Activated CD4-positive, alpha-beta T cell treated with anti-CD3 and anti-CD28 coated beads, Interleukin-2, amount 10 ng/mL, durations not matched to agents 24 days and 14 days (primary cell): ENCODE measurements around the gene ANKRD34B. TPM values are rescaled to one million over a fixed set of nuclear protein-coding genes. Genes with fewer than 3 reads are reported as not detected.
"Not testable (repeated sequence)": the region's sequence is repeated elsewhere in the genome, so short reads cannot be mapped to it uniquely, and the experiment has no call there.

Experiments
- DNase-seq: peaks from one replicate; pipeline ENCODE4 v3.0.0; 2022
- H3K27ac Mint-ChIP-seq: one replicate; pipeline ENCODE4 v1.8.0; 2022; ENCODE audit warnings: mild to moderate bottlenecking, mixed read lengths
- H3K27me3 Mint-ChIP-seq: one replicate; pipeline ENCODE4 v1.8.0; 2022; ENCODE audit warnings: mixed read lengths
- H3K36me3 Mint-ChIP-seq: one replicate; pipeline ENCODE4 v1.8.0; 2022; ENCODE audit warnings: low read depth, mild to moderate bottlenecking, mixed read lengths
- H3K4me1 Mint-ChIP-seq: one replicate; pipeline ENCODE4 v1.8.0; 2021; ENCODE audit warnings: mixed read lengths
- H3K4me3 Mint-ChIP-seq: one replicate; pipeline ENCODE4 v1.8.0; 2022; ENCODE audit warnings: mild to moderate bottlenecking, moderate library complexity, mixed read lengths
- H3K9me3 Mint-ChIP-seq: one replicate; pipeline ENCODE4 v1.8.0; 2021; ENCODE audit warnings: mixed read lengths
- intact Hi-C: fragments of 100-400 bp; cut with micrococcal nuclease; formaldehyde crosslinking; loops from one replicate; pipeline ENCODE4 v1.15.1; 2023
- total RNA-seq: library from RNA; stranded (reverse); gene quantifications from 2 replicates; pipeline ENCODE4 v1.2.3, GENCODE V29; 2022

ANKRD34B gene
- total RNA-seq, 1 donor from 2014 or later = not detected

GRCh38 chr5:80590766-80591165 lies 20.7 kb upstream of the ANKRD34B start:
- Mint-ChIP-seq H3K4me1 (no peaks in the 10 kb centered on the region), H3K27me3 (peaks cover 7% of the 10 kb centered on the region), H3K27ac (no peak overlapping the region), H3K9me3 (no peaks in the 10 kb centered on the region), H3K4me3 (no peak overlapping the region), H3K36me3 (no peaks in the 10 kb centered on the region)
- intact Hi-C loops = no loop called here
- DNase-seq = no peak

- Mint-ChIP-seq H3K36me3 (no peaks in the 10 kb centered on the region), H3K4me3 (no peak overlapping the region), H3K27ac (no peak overlapping the region), H3K9me3 (no peaks in the 10 kb centered on the region), H3K4me1 (no peaks in the 10 kb centered on the region), H3K27me3 (peaks cover 7% of the 10 kb centered on the region)
- intact Hi-C loops = no loop called here
- DNase-seq = no peak
Observed at GRCh38 chr5:80588858-80589540, 18.9 kb upstream of the ANKRD34B start.

GRCh38 chr5:80584770-80585169 lies 14.7 kb upstream of the ANKRD34B start:
- no peaks in the 10 kb centered on the region for H3K9me3 Mint-ChIP-seq
- DNase-seq = no peak
- H3K4me1 Mint-ChIP-seq = no peaks in the 10 kb centered on the region
- no peak overlapping the region for H3K4me3 Mint-ChIP-seq
- H3K36me3 Mint-ChIP-seq = no peaks in the 10 kb centered on the region
- intact Hi-C loops = no loop called here
- peaks cover 2% of the 10 kb centered on the region for H3K27me3 Mint-ChIP-seq
- no peak overlapping the region for H3K27ac Mint-ChIP-seq

GRCh38 chr5:80580291-80580690 lies 10.2 kb upstream of the ANKRD34B start:
- peaks cover 15% of the 10 kb centered on the region for H3K27me3 Mint-ChIP-seq
- H3K9me3 Mint-ChIP-seq, H3K27ac Mint-ChIP-seq, H3K4me3 Mint-ChIP-seq, intact Hi-C loops, H3K4me1 Mint-ChIP-seq, H3K36me3 Mint-ChIP-seq: not testable (repeated sequence)
- DNase-seq = peak; percentile 10

- Mint-ChIP-seq H3K36me3 (no peaks in the 10 kb centered on the region), H3K27ac (no peak overlapping the region), H3K4me3 (no peak overlapping the region), H3K27me3 (peaks cover 21% of the 10 kb centered on the region), H3K4me1 (no peaks in the 10 kb centered on the region), H3K9me3 (no peaks in the 10 kb centered on the region)
- intact Hi-C loops = no loop called here
- DNase-seq = no peak
Observed at GRCh38 chr5:80579050-80579449, 9.0 kb upstream of the ANKRD34B start.

GRCh38 chr5:80577707-80578106 lies 7.6 kb upstream of the ANKRD34B start:
- no peaks in the 10 kb centered on the region for H3K36me3 Mint-ChIP-seq

GRCh38 chr5:80576383-80576782 lies 6.3 kb upstream of the ANKRD34B start:
- Mint-ChIP-seq H3K27ac (no peak overlapping the region), H3K27me3 (peaks cover 39% of the 10 kb centered on the region)

More at GRCh38 chr5:80577707-80578106, 7.6 kb upstream of the ANKRD34B start:
- DNase-seq = no peak
- H3K4me3 Mint-ChIP-seq = no peak overlapping the region
- no peaks in the 10 kb centered on the region for H3K4me1 Mint-ChIP-seq
- no peaks in the 10 kb centered on the region for H3K9me3 Mint-ChIP-seq
- H3K27me3 Mint-ChIP-seq = peaks cover 26% of the 10 kb centered on the region
- no peak overlapping the region for H3K27ac Mint-ChIP-seq
- intact Hi-C loops = no loop called here

GRCh38 chr5:80573062-80573461 lies 3.0 kb upstream of the ANKRD34B start:
- no peak for DNase-seq
- Mint-ChIP-seq H3K4me1 (peaks cover 2% of the 10 kb centered on the region), H3K36me3 (no peaks in the 10 kb centered on the region), H3K27me3 (peaks cover 50% of the 10 kb centered on the region), H3K27ac (no peak overlapping the region), H3K4me3 (no peak overlapping the region), H3K9me3 (no peaks in the 10 kb centered on the region)
- intact Hi-C loops = no loop called here

More at GRCh38 chr5:80576383-80576782, 6.3 kb upstream of the ANKRD34B start:
- no peaks in the 10 kb centered on the region for H3K9me3 Mint-ChIP-seq
- intact Hi-C loops = no loop called here
- H3K4me1 Mint-ChIP-seq = no peaks in the 10 kb centered on the region
- DNase-seq = peak; percentile 37
- no peak overlapping the region for H3K4me3 Mint-ChIP-seq
- no peaks in the 10 kb centered on the region for H3K36me3 Mint-ChIP-seq

- Mint-ChIP-seq H3K27ac (no peak overlapping the region), H3K9me3 (no peaks in the 10 kb centered on the region), H3K27me3 (peaks cover 62% of the 10 kb centered on the region), H3K4me1 (peaks cover 2% of the 10 kb centered on the region), H3K36me3 (no peaks in the 10 kb centered on the region), H3K4me3 (peak overlapping the region; percentile 40)
- DNase-seq = peak; percentile 58
- intact Hi-C loops = no loop called here
Observed at GRCh38 chr5:80569086-80569960, 757 bp downstream of the ANKRD34B start.

- Mint-ChIP-seq H3K4me1 (peaks cover 2% of the 10 kb centered on the region), H3K4me3 (no peak overlapping the region), H3K9me3 (no peaks in the 10 kb centered on the region), H3K36me3 (no peaks in the 10 kb centered on the region), H3K27ac (peak overlapping the region; percentile 41), H3K27me3 (peaks cover 66% of the 10 kb centered on the region)
- no peak for DNase-seq
- intact Hi-C loops = no loop called here
Observed at GRCh38 chr5:80568251-80568650, 1.8 kb downstream of the ANKRD34B start.

GRCh38 chr5:80566711-80567259 lies 3.3 kb downstream of the ANKRD34B start:
- H3K27ac Mint-ChIP-seq = no peak overlapping the region
- no peaks in the 10 kb centered on the region for H3K36me3 Mint-ChIP-seq
- peak; percentile 48 for DNase-seq
- H3K27me3 Mint-ChIP-seq = peaks cover 59% of the 10 kb centered on the region
- H3K9me3 Mint-ChIP-seq = no peaks in the 10 kb centered on the region
- peaks cover 2% of the 10 kb centered on the region for H3K4me1 Mint-ChIP-seq
- intact Hi-C loops = no loop called here
- H3K4me3 Mint-ChIP-seq = no peak overlapping the region

- intact Hi-C loops = no loop called here
- Mint-ChIP-seq H3K4me1 (no peaks in the 10 kb centered on the region), H3K9me3 (no peaks in the 10 kb centered on the region), H3K27me3 (peaks cover 53% of the 10 kb centered on the region), H3K27ac (no peak overlapping the region), H3K4me3 (no peak overlapping the region), H3K36me3 (no peaks in the 10 kb centered on the region)
- peak; percentile 32 for DNase-seq
Observed at GRCh38 chr5:80565330-80565729, 4.8 kb downstream of the ANKRD34B start.

GRCh38 chr5:80559244-80559643 lies 10.8 kb downstream of the ANKRD34B start:
- no peak overlapping the region for H3K27ac Mint-ChIP-seq
- H3K36me3 Mint-ChIP-seq = no peaks in the 10 kb centered on the region

GRCh38 chr5:80555099-80555498 lies 15.0 kb downstream of the ANKRD34B start:
- Mint-ChIP-seq H3K4me1 (no peaks in the 10 kb centered on the region), H3K9me3 (peaks cover 6% of the 10 kb centered on the region), H3K4me3 (no peak overlapping the region), H3K36me3 (no peaks in the 10 kb centered on the region), H3K27ac (no peak overlapping the region), H3K27me3 (peaks cover 29% of the 10 kb centered on the region)
- intact Hi-C loops = no loop called here
- no peak for DNase-seq

More at GRCh38 chr5:80559244-80559643, 10.8 kb downstream of the ANKRD34B start:
- Mint-ChIP-seq H3K27me3 (peaks cover 45% of the 10 kb centered on the region), H3K9me3 (no peaks in the 10 kb centered on the region), H3K4me3 (no peak overlapping the region), H3K4me1 (no peaks in the 10 kb centered on the region)
- peak; percentile 41 for DNase-seq
- intact Hi-C loops = no loop called here
